Renal pelvis (tissue), 4 donors: Measurements from ENCODE around the gene HBQ1. TPM values are rescaled to one million over a fixed set of nuclear protein-coding genes. Genes with fewer than 3 reads are reported as not detected.
"Not testable (repeated sequence)": the region's sequence is repeated elsewhere in the genome, so short reads cannot be mapped to it uniquely, and the experiment has no call there.

Experiments
- DNase-seq: peaks from one replicate; pipeline ENCODE4 v3.0.0-alpha.2; 2013
- polyA plus RNA-seq, 3 donors: library from polyadenylated mRNA; unstranded; fragments of 120-200 nt; gene quantifications; one replicate each; pipeline ENCODE4 v1.2.1, GENCODE V29; 2013; ENCODE audit not compliant: insufficient read length in 3 of 3

Gene HBQ1
- polyA plus RNA-seq, 3 donors, result 0.73 to 1.2 (median 0.75) TPM

GRCh38 chr16:200388-200787 lies 20.1 kb downstream of the HBQ1 start:
- DNase-seq, result no peak

DNA sequence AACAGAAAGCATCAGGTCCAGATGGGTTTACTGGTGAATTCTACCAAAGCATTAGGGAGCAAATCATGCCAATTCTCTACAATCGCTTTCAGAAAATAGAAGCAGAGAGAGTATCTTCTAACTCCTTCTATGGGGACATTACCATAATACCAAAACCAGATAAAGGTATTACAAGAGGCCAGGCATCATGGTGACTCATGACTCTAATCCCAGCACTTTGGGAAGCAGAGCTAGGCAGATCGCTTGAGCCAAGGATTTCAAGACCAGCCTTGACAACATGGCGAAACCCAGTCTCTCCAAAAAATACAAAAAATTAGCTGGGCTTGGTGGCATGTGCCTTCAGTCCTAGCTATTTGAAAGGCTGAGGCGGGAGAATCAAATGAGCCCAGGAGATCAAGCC lies 23.0 kb downstream of the HBQ1 start:
- DNase-seq, result no peak

DNA sequence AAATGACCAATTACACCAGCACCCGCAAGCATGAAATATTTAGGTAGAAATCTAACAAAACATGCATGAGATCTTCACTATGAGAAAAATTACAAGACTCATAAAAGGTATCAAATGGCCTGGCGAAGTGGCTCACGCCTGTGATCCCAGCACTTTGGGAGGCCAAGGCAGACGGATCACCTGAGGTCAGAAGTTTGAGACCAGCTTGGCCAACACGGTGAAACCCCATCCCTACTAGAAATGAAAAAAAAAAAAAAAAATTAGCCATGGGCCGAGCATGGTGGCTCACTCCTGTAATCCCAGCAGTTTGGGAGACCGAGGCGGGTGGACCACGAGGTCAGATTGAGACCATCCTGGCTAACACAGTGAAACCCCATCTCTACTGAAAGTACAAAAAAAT lies 23.8 kb downstream of the HBQ1 start:
- not testable (repeated sequence) for DNase-seq

GRCh38 chr16:209359-209758 lies 29.1 kb downstream of the HBQ1 start:
- DNase-seq, result not testable (repeated sequence)

DNA sequence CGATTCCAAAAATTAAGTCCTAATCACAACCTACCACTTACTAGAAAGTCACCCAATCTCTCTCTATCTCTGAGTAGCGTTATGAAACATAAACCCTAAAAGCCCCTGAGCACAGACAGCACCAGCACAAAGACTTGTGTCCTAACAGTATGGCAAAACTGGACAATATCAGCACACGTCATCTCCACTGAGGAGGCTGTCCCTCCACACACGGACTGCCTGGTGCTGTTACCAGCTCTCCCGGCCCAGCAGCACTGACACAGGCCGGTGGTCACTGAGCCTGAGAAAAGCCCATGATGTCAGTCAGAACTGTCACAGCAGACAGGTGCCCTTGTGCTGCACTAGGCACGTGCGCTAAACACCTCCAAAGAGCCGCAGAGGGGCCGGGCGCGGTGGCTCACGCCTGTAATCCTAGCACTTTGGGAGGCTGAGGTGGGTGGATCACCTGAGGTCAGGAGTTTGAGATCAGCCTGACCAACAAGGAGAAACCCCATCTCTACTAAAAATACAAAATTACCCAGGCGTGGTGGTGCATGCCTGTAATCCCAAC lies 31.4 kb downstream of the HBQ1 start:
- DNase-seq, result not testable (repeated sequence)

DNA sequence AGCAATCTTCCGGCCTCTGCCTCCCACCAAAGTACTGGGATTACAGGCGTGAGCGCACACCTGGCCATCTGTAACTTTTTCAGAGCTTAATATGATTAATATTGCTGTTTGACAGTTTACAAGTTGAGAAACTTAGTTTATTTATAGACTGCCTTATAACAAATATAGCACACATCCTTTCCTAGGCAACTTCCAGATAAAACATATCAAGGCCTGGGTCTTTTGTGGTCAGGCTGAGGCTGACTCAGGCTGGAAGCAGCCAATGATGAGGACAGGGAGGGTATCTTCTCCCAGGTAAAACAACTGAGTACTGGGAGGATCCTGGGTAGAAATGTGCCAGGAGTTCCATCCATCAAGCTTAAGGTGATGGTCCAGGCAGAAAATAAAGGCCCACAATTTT lies 32.7 kb downstream of the HBQ1 start:
- no peak for DNase-seq

DNA sequence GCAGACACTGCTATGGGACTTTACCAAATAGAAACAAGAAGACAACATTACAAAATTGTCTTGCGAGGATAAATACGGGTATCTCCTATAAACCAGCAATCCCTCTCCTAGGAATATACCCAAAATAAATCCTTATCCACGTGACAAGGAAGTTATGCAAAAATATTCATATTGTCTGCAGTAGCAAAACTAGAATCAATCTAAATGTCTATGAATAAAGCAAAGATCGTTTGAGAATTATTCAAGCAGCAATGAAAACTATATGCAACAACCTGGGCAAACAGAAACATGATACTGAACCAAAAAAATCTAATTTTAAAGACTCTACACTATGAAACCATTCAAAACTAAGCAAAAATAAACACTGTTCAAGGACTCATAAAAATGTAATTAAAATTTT lies 39.8 kb downstream of the HBQ1 start:
- DNase-seq, result no peak

GRCh38 chr16:228151-228851 lies 48.0 kb downstream of the HBQ1 start:
- DNase-seq, result no peak

DNA sequence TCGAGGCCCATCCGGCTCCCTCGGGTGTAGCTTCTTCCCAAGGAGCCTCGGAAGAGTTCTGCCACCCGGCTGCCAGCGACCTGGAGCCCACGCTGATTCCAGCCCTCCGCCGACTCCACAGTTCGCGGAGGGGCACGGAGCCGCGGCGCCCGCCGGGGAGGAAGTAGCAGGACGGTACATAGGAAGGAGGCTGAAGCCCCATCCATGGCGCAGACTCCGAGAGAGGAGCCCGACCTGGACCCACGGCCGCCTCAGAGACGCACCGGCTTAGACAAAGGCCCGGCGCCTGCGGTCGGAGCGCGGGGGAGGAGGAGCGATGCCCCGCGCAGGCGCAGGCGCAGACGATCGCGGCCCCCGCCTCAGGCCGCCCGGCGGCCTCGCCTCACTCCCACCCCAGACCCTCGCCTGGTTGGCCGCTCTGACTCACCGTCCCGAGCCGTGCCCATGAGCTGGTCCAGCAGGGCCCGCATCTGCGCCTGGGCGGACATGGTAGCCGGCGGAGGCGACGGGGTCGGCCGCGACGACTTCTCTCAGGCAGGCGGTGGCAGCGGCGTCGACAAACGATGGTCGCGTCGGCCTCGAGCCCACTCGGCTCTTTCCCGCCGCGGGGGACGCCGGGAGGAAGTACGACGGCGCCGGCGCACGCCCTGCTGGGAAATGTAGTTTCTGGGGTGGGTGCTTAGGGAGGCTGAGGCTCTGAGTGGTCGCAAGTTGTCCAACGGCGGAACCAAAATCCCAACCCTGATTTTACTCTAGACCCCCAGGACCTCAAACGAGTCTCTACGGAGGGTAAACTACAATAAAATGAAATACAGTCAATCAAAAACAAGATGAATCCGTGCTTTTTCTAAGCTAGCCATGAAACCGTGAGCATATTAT lies 48.8 kb downstream of the HBQ1 start, which contains the start of gene LUC7L:
Gene LUC7L (minus strand): TSS at position 598 of the 879 bp plus-strand sequence. CDS start 110 bp downstream, at position 488.
- peak; percentile 92 for DNase-seq

DNA sequence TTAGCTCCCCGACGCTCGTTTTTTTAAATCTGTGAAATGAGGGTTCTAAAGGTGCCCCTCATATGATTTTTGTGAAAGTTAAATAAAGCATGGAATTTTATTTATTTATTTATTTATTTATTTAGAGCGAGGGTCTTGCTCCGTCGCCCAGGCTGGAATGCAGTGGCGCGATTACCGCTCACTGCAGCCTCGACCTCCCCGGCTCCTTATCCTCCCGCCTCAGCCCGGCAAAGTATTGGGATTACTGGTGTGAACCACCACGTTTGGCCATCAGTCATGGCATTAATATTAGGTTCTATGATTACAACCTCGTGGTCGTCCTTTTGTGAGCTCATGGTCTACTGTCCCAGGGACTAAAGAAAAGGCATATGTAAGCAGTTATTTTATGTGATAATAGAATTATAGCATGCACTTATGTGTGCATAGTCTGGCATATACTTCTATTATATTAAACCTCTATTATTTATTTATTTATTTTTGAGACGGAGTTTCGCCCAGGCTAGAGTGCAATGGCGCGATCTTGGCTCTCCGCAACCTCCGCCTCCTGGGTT lies 49.5 kb downstream of the HBQ1 start:
- no peak for DNase-seq

GRCh38 chr16:230351-230750 lies 50.1 kb downstream of the HBQ1 start:
- DNase-seq, result not testable (repeated sequence)

Other genes starting within 250 kb of the HBQ1 start
- 10 to 100 TPM; 12.3 to 13.6 (median 13.5) TPM for gene POLR3K, start 126.9 kb upstream of the HBQ1 start, polyA plus RNA-seq
- gene SNRNP25, start 126.6 kb upstream of the HBQ1 start, polyA plus RNA-seq, result 10 to 100 TPM; 43.0 to 46.0 (median 44.3) TPM
- gene RHBDF1, start 107.8 kb upstream of the HBQ1 start, polyA plus RNA-seq, result 10 to 100 TPM; 25.3 to 30.4 (median 29.9) TPM
- gene MPG, start 102.2 kb upstream of the HBQ1 start, polyA plus RNA-seq, result 10 to 100 TPM; 26.9 to 32.2 (median 31.5) TPM
- 10 to 100 TPM; 30.9 to 38.4 (median 36.7) TPM for gene NPRL3, start 41.8 kb upstream of the HBQ1 start, polyA plus RNA-seq
- gene HBZ, start 27.8 kb upstream of the HBQ1 start, polyA plus RNA-seq, result 1 to 10 TPM; 1.8 to 3.1 (median 2.4) TPM
- 1 to 10 TPM; 3.2 to 5.6 (median 4.8) TPM for gene HBM, start 14.5 kb upstream of the HBQ1 start, polyA plus RNA-seq
- gene HBA2, start 7.6 kb upstream of the HBQ1 start, polyA plus RNA-seq, result 1,000 to 10,000 TPM in 2 of 3 donors, 100 to 1,000 TPM in 1; 753 to 1,397 (median 1,145) TPM
- 100 to 1,000 TPM; 567 to 842 (median 719) TPM for gene HBA1, start 3.8 kb upstream of the HBQ1 start, polyA plus RNA-seq
- gene LUC7L, start 49.0 kb downstream of the HBQ1 start, polyA plus RNA-seq, result 100 to 1,000 TPM; 116 to 159 (median 151) TPM
- 10 to 100 TPM; 85.7 to 90.9 (median 87.4) TPM for gene FAM234A, start 54.4 kb downstream of the HBQ1 start, polyA plus RNA-seq
- 1 to 10 TPM; 1.8 to 2.8 (median 1.9) TPM for gene RGS11, start 95.5 kb downstream of the HBQ1 start, polyA plus RNA-seq
- gene ARHGDIG, start 100.1 kb downstream of the HBQ1 start, polyA plus RNA-seq, result 1 to 10 TPM; 1.2 to 5.6 (median 4.2) TPM
- 1 to 10 TPM in 2 of 3 donors, under 1 TPM in 1; 0.58 to 2.4 (median 1.4) TPM for gene PDIA2, start 102.7 kb downstream of the HBQ1 start, polyA plus RNA-seq
- 10 to 100 TPM; 21.9 to 22.9 (median 22.7) TPM for gene AXIN1, start 172.3 kb downstream of the HBQ1 start, polyA plus RNA-seq
- gene MRPL28, start 190.1 kb downstream of the HBQ1 start, polyA plus RNA-seq, result 10 to 100 TPM; 66.6 to 94.3 (median 88.1) TPM
- 10 to 100 TPM; 59.4 to 76.2 (median 65.6) TPM for gene PGAP6, start 201.5 kb downstream of the HBQ1 start, polyA plus RNA-seq
- gene NME4, start 216.7 kb downstream of the HBQ1 start, polyA plus RNA-seq, result 100 to 1,000 TPM; 120 to 161 (median 140) TPM
- gene DECR2, start 221.4 kb downstream of the HBQ1 start, polyA plus RNA-seq, result 10 to 100 TPM; 19.6 to 47.3 (median 33.7) TPM
- gene RAB11FIP3, start 245.2 kb downstream of the HBQ1 start, polyA plus RNA-seq, result 100 to 1,000 TPM; 100 to 155 (median 149) TPM